Endometrial microvascular endothelial cells (primary cell): ENCODE measurements around the gene DLX1. TPM values are rescaled to one million over a fixed set of nuclear protein-coding genes. Genes with fewer than 3 reads are reported as not detected.

Source experiments
- in situ Hi-C: cut with HindIII; loops from 2 replicates; pipeline ENCODE4 v1.10.0; 2017; ENCODE audit warnings: low sequenced_read_pairs, low pct_unique_long_range_greater_than_20kb; ENCODE audit errors: inconsistent ontology term
- total RNA-seq: library from RNA; depleted of rRNA; stranded (reverse); fragments of >200 nt; gene quantifications from one replicate; pipeline ENCODE4 v1.2.3, GENCODE V29; 2015; ENCODE audit errors: inconsistent ontology term

DLX1 gene
- total RNA-seq, 1 donor from 2014 or later: not detected

GRCh38 chr2:172095146-172095904, 10.0 kb downstream of the DLX1 start:
- in situ Hi-C loops: no loop called here

GRCh38 chr2:172095905-172096625, 10.8 kb downstream of the DLX1 start:
- in situ Hi-C loops: no loop called here

- in situ Hi-C loops: no loop called here
Observed at GRCh38 chr2:172096626-172097547, 11.6 kb downstream of the DLX1 start.

GRCh38 chr2:172097557-172098131, 12.3 kb downstream of the DLX1 start:
- in situ Hi-C loops: no loop called here

GRCh38 chr2:172098287-172098649, 13.0 kb downstream of the DLX1 start:
- in situ Hi-C loops: no loop called here

GRCh38 chr2:172098650-172099471, 13.6 kb downstream of the DLX1 start:
- in situ Hi-C loops: no loop called here

GRCh38 chr2:172099472-172100079, 14.3 kb downstream of the DLX1 start:
- in situ Hi-C loops: no loop called here

- in situ Hi-C loops: no loop called here
Observed at GRCh38 chr2:172100080-172100934, 15.0 kb downstream of the DLX1 start.

- in situ Hi-C loops: no loop called here
Observed at GRCh38 chr2:172100935-172101820, 15.9 kb downstream of the DLX1 start.

- in situ Hi-C loops: no loop called here
Observed at GRCh38 chr2:172101821-172102390, 16.6 kb downstream of the DLX1 start.

- in situ Hi-C loops: no loop called here
Observed at GRCh38 chr2:172102391-172103359, 17.4 kb downstream of the DLX1 start, which contains the start of gene DLX2. TSS of gene DLX2 (minus strand) at chr2:172102900. CDS start at chr2:172102538, 362 bp downstream.

GRCh38 chr2:172103471-172104272, 18.4 kb downstream of the DLX1 start:
- in situ Hi-C loops: no loop called here

GRCh38 chr2:172105471-172106107, 20.3 kb downstream of the DLX1 start:
- in situ Hi-C loops: no loop called here
